ENCODE data around the gene SLC25A44. TPM values are rescaled to one million over a fixed set of nuclear protein-coding genes. Genes with fewer than 3 reads are reported as not detected.
A peak's percentile ranks its signal among the peaks of the same experiment; 100 is the strongest.

The SLC25A44 gene
- total RNA-seq, 4 donors from 2014 or later = 15.7 to 40.6 (median 33.7) TPM

DNA sequence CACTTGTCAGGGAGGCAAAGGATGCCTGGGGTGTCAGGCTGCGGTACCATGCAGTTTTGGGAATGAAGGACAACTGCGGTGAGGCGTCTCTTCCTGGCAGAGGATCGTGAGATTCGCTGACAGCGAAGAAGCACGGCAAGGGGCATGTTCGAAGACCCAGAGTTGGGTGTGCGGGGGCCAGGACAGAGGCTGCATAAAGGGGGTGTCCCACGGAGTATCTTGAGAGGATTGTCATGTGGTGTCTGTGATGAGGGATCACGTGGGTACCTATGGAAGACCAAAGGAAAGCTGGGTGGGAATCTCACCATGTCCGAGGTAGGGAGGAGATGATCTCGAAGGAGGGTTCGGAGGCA, 372 bp downstream of the SLC25A44 start:
- Histone ChIP-seq H3K27me3 (no peaks in the 10 kb centered on the region), H3K27ac (peak overlapping the region; percentile 63 to 83 (median 70)), H3K36me3 (no peaks in the 10 kb centered on the region), H3K4me3 (peak overlapping the region; percentile 74 to 98 (median 76)), H3K4me1 (peaks cover 0 to 42% (median 6%) of the 10 kb centered on the region in 4 donors), H3K9me3 (no peaks in the 10 kb centered on the region)
- DNase-seq = no peak
- no peak for TF ChIP-seq POLR2A (IDR thresholded peaks at IDR 0.05)
- TF ChIP-seq, protein P1, sequence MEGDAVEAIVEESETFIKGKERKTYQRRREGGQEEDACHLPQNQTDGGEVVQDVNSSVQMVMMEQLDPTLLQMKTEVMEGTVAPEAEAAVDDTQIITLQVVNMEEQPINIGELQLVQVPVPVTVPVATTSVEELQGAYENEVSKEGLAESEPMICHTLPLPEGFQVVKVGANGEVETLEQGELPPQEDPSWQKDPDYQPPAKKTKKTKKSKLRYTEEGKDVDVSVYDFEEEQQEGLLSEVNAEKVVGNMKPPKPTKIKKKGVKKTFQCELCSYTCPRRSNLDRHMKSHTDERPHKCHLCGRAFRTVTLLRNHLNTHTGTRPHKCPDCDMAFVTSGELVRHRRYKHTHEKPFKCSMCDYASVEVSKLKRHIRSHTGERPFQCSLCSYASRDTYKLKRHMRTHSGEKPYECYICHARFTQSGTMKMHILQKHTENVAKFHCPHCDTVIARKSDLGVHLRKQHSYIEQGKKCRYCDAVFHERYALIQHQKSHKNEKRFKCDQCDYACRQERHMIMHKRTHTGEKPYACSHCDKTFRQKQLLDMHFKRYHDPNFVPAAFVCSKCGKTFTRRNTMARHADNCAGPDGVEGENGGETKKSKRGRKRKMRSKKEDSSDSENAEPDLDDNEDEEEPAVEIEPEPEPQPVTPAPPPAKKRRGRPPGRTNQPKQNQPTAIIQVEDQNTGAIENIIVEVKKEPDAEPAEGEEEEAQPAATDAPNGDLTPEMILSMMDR (IDR thresholded peaks at IDR 0.05) = no peak

GRCh38 chr1:156195853-156196252, 1.9 kb downstream of the SLC25A44 start:
- H3K27me3 ChIP-seq = no peaks in the 10 kb centered on the region
- no peak for DNase-seq
- peaks cover 0 to 45% (median 6%) of the 10 kb centered on the region in 4 donors for H3K4me1 ChIP-seq
- no peak overlapping the region for H3K27ac ChIP-seq
- H3K4me3 ChIP-seq = no peak overlapping the region
- no peaks in the 10 kb centered on the region for H3K9me3 ChIP-seq
- no peak for TF ChIP-seq POLR2A (IDR thresholded peaks at IDR 0.05)
- TF ChIP-seq, protein P1 (IDR thresholded peaks at IDR 0.05) = no peak
- peaks cover 0 to 13% (median 0%) of the 10 kb centered on the region in 3 donors for H3K36me3 ChIP-seq

DNA sequence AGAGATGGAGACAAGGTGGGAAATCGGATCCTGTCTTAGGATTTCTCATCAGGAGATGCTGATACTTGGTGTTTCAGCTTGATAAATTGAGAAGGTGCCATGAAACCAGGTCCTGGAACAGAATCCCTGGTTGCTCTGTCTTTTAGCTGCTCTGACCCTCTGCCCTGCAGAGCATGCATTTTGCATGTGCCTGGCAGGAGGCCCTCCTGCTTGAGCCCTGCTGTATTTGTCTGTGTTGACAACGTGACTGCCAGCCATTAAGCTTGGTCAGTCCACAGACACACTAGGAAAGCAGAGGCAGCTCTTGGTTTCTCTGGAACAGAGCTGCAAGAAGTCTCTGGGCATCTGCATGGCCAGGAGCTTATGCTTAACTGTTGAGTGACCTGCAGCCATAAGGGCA, 2.5 kb downstream of the SLC25A44 start:
- Histone ChIP-seq H3K4me3 (no peak overlapping the region), H3K4me1 (peaks cover 0 to 45% (median 6%) of the 10 kb centered on the region in 4 donors), H3K27me3 (no peaks in the 10 kb centered on the region), H3K9me3 (no peaks in the 10 kb centered on the region), H3K36me3 (peaks cover 0 to 13% (median 0%) of the 10 kb centered on the region in 3 donors), H3K27ac (no peak overlapping the region)
- no peak for DNase-seq
- no peak for TF ChIP-seq POLR2A (IDR thresholded peaks at IDR 0.05)
- TF ChIP-seq, protein P1 (IDR thresholded peaks at IDR 0.05) = no peak

DNA sequence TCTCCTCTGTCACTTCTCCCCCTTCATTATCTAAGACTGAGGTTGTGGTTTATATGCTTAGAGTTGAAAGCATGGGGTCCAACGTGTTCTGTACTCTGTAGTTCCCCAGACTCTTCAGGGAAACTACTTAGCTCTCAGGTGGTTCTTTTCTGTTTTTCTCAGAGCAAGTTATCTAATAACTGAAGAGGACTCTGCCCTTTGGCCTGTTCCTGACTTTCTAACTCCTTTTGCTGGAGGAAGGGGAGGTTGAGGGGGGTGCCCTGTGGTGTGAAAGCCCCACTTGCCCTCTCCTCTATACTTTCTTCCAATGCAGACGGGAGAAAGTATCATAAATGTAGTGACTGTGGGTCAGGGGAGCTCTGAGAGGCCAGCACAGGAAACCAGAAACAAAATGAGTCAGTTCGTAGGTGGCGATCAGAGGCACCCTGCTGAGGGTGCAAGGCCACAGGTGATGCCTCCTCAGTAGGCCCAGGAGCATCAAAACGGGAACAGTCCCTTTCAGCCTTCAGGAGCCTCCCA, 5.0 kb downstream of the SLC25A44 start:
- Histone ChIP-seq H3K36me3 (peaks cover 0 to 13% (median 0%) of the 10 kb centered on the region in 3 donors), H3K27ac (peak overlapping the region in 2 of 4 donors; percentile 2 to 56), H3K9me3 (no peaks in the 10 kb centered on the region), H3K27me3 (no peaks in the 10 kb centered on the region), H3K4me3 (no peak overlapping the region), H3K4me1 (peaks cover 0 to 52% (median 6%) of the 10 kb centered on the region in 4 donors)
- TF ChIP-seq, protein P1 (IDR thresholded peaks at IDR 0.05) = no peak
- TF ChIP-seq POLR2A (IDR thresholded peaks at IDR 0.05) = no peak
- no peak for DNase-seq

GRCh38 chr1:156200044-156200443, 6.1 kb downstream of the SLC25A44 start:
- peaks cover 0 to 18% (median 0%) of the 10 kb centered on the region in 3 donors for H3K36me3 ChIP-seq
- no peak overlapping the region for H3K27ac ChIP-seq
- DNase-seq = no peak
- peaks cover 0 to 45% (median 3%) of the 10 kb centered on the region in 4 donors for H3K4me1 ChIP-seq
- no peak overlapping the region for H3K4me3 ChIP-seq
- no peaks in the 10 kb centered on the region for H3K9me3 ChIP-seq
- TF ChIP-seq, protein P1 (IDR thresholded peaks at IDR 0.05) = no peak
- no peak for TF ChIP-seq POLR2A (IDR thresholded peaks at IDR 0.05)
- H3K27me3 ChIP-seq = no peaks in the 10 kb centered on the region
